Body of pancreas (tissue), 4 donors: ENCODE data around the gene PDGFA.

Source experiments
- CTCF ChIP-seq, 7 experiments: fragments of 450-650 bp in 4 of 7; fragments of 200-600 bp in 3 of 7; sonication (generic) in 3 of 7; IDR thresholded peaks; one replicate each; pipeline ENCODE4 v1.5.1; 2016 to 2019; ENCODE audit warnings: antibody characterized with exemption in 7 of 7
- POLR2A ChIP-seq, 3 donors: fragments of 450-650 bp; IDR thresholded peaks; one replicate each; pipeline ENCODE4 v1.6.1; 2016; ENCODE audit warnings: antibody characterized with exemption in 3 of 3, mild to moderate bottlenecking in 2 of 3

GRCh38 chr7:500521-501420 is 18.9 kb downstream of the PDGFA start:
- TF ChIP-seq CTCF (IDR thresholded peaks at IDR 0.05) = no peak
- no peak for TF ChIP-seq POLR2A (IDR thresholded peaks at IDR 0.05)
